GM21723 (cell line): ENCODE data around the gene DLX5.
A peak's percentile ranks its signal among the peaks of the same experiment; 100 is the strongest.
"Not testable (repeated sequence)": the region's sequence is repeated elsewhere in the genome, so short reads cannot be mapped to it uniquely, and the experiment has no call there.

ENCODE experiments used
- ATAC-seq: cut with Tn5 transposase; IDR thresholded peaks from one replicate; pipeline ENCODE4 v1.9.1; 2021; ENCODE audit warnings: mild to moderate bottlenecking, moderate library complexity; ENCODE audit not compliant: unreplicated experiment

DLX5 gene

DNA sequence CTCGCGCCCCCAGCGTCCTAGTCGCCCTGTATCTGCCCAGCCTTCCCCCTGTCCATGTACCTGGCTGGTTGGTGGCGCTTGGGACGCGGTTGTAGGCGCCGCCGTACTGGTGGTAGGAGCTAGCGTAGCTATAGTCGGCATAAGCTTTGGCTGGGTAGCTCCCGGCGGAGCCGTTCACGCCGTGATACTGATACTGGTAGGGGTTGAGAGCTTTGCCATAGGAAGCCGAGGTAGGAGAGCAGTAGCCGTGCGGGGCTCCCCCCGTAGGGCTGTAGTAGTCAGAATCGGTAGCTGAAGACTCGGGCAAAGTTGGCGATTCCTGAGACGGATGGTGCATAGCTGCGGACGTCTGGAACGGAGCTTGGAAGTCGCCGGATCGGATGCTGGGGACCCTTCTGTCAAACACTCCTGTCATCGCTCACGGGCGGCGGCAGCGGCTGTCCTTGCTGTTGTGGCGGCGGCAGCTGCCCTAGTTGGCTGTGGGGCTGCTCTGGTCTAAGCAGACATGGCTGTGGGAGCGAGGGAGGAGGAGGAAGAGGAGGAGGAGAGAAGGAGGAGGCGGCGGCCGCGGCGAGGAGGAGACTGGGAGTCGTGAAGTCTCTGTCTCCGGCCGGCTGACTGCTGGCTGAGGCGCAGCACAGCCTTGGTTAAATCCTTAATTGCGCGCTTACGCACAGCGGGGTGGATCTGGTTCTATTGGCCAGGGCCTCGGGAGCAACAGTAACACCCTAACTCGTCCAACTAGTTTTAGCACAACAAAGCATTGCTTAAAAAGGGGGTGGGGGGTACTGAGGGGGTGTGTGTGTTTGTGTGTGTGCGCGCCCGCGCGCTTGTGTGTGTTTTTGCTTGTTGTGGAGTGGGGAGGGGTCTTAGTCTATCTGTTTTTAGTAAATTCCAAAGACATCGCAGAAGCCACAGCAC, at the start of gene DLX5:
TSS of gene DLX5 (minus strand) at position 623 of the 921 bp plus-strand sequence. CDS start at position 415, 208 bp downstream.
- ATAC-seq = no peak

DNA sequence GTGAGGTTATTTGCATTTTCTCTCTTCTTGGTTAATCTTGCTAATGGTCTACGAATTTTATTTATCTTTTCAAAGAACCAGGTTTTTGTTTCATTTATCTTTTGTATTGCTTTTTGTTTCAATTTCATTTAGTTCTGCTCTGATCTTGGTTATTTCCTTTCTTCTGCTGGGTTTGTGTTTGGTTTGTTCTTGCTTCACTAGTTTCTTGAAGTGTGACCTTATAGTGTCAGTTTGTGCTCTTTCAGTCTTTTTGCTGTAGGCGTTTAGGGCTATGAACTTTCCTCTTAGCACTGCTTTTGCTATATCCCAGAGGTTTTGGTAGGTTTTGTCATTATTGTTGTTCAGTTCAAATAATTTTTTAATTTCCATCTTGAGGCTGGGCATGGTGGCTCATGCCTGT, 47.4 kb upstream of the DLX5 start:
- ATAC-seq = not testable (repeated sequence)

DNA sequence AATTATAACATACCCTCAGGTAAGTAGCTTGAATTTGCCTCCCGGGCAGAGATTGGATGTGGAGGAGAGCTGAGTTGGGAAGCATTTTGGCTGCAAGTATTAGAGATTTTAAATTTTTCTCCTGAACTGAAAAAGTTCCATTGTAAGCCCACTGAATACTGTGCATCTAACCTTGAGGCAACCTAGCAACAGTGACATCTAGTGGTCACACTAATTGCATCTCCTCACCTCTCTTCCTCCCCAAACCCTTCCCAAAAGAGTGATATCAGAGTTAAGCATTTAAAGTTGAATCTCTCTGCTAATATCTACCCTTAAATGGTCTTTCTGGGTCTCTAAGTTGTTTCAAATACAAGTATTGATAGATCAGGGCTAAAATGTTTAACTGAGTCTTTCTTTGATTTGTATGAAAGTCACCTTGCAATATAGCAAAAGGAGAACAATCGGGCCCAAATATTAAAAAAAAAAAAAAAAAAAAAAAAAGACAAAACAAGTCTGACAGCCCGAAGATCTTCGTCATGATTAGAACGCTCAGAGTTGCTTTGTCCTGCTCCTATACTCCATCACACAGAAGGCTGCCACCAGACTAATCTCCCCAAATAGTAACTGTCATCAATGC, 40.4 kb upstream of the DLX5 start:
- peak; percentile 74 for ATAC-seq

DNA sequence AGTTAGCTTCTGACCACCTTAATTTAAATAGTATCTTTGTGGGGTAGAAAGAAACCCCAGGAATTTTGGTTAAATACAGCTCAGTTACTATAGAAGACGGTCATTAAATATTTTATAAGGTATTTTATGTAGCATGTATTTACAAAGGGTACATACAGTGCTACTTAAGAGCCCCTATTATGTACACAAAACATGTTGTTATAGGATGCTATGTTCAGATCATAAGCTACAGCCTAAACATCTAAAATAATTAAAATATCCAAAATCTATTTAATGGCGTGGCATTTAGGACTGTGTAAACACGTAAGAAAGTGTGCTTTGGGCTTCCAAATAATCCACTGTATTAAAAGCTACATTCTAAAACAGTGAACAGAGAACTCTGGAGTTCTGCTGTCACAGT, 39.4 kb upstream of the DLX5 start:
- no peak for ATAC-seq

DNA sequence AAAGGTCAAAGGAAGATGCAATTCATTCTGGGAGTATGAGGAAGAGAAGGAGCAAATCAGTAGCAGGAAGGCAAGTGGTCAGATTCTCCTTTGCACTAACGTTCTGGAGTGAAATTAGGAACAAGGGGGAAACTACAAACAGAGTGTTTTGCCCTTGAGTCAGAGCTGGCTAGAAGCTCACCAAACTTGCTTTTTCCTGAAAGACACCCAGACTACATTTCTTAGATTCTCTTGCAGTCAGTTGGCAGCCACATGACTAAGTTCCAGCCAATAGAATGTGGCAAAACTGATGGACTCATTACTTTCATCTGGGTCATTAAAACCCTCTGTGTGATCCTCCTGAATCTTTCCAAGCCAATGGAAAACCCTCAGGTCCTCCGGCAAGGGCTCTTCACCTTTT, 18.6 kb upstream of the DLX5 start:
- no peak for ATAC-seq

DNA sequence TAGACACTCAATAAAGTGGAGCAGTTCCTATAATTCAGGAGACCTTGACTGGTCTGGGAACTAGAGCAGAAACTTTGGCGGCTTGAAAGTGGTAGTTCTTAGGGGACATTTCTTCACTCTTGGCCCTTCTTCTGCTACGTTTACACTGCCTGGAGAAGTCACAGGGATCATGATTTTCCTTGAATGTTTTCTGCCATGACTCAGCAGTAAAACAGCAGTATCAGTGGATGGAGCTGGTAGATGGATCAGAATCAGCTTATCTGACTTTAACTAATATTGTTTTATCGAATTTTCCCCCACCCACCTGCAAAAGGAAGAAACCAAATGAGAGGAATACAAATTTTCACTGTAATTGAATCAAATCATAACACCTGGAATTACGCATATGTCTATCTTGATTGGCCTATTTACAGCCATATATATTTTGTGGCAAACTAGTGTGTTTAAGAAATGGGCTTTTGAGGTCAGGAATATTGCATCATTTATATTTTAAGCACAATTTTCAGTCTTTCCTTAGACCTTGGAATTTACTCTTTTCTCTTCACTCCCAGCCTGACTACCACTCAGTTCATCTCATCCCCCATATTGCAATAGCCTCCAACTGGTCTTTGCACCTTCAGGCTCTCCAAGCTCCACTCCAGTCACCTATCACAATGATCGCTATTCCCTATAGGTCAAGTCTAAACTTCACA, 14.9 kb upstream of the DLX5 start:
- ATAC-seq = no peak

DNA sequence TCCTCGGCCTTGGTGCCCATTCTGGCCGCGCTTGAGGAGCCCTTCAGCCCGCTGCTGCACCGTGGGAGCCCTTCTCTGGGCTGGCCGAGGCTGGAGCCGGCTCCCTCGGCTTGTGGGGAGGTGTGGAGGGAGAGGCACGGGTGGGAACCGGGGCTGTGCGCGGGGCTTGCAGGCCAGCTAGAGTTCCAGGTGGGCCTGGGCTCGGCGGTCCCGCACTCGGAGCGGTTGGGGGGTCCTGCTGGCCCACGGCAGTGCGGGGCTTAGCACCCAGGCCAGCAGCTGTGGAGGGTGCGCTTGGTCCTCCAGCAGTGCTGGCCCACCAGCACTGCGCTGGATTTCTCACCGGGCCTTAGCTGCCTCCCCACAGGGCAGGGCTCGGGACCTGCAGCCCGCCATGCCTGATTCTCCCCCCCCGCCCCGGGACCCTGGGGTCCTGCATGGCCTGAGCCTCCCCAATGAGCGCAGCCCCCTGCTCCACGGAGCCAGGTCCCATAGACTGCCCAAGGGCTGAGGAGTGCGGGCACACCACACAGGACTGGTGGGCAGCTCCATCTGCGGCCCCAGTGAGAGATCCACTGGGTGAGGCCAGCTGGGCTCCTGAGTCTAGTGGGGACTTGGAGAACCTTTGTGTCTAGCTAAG, 9.7 kb upstream of the DLX5 start:
- ATAC-seq = not testable (repeated sequence)

DNA sequence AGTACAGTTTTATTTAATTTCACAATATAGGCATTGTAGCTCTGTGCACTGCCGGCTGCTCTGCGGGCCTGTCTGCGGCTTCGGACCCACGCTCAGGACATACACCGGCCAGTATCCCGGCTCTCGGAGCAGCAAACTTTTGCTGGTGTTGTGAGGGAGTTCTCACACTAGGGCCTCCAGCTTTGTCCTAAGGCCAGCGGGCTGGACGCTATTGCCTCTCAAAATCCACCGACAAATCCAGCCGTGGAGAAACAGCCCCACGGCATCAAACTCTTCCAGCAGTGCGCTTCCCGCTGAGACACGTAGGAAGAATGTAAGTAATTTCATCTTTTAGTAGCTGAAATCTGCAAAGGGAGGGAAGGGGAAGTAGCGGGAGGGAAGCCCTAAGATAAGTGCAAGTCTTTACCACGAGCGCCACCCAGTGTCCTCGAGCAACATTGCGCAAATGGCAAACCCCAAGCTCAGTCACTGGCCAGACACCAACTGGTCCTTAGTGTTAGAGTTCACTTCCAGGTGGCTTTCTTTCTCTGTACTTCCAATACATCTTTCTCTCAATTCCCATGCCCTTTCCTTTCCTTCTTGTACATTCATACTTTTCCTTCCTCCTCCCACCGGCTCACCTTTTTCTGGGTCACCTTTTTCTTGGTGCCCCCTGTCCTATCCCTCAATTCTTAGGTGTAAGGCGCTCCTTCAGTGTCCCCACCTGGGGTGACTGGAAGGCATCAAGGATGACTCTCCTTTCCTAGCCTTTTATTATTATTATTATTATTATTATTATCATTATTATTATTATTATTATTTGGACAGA, 3.0 kb upstream of the DLX5 start:
- peak; percentile 90 for ATAC-seq

DNA sequence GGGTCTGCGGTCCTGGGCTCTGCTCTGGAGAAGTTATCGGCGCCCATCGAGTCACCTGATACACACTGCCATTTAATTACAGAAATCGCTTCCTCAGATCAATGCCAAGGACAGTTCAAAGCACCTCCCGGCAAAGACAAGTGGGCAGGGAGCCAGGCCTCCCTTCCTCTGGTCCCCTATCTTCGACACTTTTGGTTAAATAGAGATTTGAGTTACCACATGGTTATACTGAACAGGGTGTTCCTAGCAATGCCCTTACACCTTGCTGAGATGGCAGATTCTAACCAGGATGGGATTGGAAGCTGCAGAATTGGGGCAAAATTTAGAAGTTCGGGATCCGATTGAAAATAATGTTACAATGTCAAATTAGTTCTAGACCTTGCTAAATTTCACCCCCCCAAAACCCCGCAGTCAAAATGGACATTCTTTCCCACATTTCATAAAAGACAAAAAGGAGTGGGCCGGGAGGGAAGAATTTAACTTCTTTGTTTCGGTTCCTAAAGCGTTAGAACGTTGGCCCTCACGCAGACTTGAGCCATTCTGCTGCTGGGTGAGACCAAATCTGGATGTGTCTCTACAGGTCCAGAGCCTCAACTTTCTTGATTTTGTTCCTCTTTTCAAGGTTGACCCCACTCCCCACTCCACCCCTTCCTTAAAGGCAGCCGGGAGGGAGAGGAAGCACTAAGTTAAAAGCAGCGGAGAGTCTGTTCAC, 2.2 kb upstream of the DLX5 start:
- ATAC-seq = no peak

DNA sequence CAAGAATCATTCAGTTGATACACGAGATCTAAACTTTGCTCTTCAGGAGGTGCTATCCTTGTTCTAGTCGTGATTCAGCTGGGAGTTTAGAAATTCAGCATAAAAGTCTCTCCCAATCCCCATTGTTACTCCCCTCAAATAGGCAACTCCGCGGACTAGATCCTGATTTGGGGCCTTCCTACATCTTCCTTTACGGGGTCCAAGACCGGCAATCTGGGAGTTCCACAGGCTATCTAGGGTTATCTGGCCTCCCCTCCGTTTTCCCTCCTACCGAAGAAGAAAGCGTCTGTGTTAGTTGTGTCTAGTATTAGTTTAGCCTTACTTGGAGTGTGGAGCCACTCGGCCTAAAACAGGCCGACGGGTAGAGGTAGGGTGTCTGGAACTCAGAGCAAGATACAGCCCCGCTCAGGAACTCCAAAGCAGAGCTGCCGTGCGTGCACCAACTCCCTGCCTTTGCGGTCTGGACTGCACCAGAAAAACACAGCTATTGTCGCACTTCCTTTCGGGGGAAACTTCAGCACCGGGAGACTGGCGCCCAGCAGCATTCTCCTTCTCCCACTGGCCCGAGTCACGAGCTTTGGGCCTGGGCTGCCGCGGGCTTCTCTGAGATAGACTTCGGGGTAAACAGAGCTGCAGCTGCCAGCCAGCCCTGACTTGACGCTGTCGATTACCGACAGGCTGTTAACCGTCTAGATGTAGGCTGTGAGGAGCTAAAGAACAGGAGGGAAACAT, 1.5 kb upstream of the DLX5 start:
- no peak for ATAC-seq

- no peak for ATAC-seq
These were observed 484 bp upstream of the DLX5 start for GRCh38 chr7:97025130-97025499.

DNA sequence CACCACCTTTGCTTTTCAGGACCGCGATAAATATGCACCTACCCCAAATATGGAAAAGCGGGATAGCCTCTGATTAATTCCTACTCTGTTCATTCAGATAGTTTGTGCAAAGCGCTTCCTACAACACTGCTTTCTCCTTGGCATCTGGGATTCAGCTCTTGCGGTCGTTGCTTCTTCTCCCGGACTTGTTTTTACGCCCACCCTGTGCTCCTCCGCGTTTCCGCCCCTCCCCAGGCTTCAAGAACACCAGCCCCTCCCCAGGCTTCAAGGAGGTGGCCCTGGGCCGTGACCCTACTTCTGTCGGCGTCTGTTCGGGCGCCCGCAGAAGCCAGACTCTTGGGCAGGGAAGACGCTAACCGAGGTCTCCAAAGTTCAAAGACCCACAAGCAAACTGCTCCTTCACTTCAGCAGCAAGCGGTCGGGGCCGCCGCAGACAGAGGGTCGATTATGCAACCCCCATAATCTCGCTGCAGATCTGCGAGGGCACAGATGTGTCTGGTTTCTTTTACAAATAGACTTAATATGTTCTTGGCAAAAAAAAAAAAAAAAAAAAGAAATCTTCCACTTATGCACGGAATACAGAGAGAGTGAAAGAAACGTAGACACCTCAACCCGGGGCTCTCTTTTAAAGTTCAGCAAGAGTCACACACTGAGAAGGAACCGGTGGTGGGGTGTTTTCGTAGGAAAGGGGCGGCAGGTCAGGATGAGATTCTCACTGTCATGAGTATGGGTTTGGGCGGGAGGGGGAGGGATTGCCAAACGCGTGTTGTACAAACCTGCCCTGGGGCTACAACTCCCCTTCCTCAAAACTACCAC, 1.9 kb downstream of the DLX5 start:
- ATAC-seq = no peak

GRCh38 chr7:97021747-97022490, 2.7 kb downstream of the DLX5 start:
- ATAC-seq = no peak

DNA sequence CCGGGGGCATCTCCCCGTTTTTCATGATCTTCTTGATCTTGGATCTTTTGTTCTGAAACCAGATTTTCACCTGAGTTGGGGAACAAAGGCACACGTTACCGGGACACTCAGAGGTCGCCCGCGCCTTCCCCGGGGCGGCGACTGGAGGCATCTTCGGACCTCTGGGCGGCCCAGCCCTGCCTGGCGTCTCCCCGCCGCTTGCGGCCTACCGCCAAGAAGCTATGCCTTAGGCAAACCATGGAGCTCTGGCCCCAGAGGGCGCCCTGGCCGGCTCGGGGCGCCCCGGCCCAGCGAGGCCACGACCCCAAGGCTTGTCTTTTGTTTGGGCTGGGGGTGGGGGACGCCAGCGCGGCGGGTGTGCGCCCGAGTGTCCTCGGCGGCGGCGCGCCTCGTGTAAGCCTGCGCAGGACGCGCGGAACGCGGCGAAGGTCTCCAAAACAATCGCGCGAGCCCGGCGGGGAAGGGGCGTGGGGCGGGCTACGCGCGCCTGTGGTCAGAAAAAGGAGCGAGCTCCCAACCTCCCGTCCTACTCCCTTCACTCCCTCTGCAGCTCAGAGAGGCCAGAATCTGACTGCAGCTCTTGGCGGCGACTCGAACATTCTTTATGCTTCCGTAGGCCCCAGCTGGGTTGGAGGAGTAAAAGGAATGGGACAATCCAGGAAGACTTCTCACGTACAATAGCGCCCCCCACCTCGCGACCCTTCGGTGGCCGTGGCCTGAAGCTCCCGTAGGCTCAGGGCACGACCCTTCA, 3.5 kb downstream of the DLX5 start:
- no peak for ATAC-seq

DNA sequence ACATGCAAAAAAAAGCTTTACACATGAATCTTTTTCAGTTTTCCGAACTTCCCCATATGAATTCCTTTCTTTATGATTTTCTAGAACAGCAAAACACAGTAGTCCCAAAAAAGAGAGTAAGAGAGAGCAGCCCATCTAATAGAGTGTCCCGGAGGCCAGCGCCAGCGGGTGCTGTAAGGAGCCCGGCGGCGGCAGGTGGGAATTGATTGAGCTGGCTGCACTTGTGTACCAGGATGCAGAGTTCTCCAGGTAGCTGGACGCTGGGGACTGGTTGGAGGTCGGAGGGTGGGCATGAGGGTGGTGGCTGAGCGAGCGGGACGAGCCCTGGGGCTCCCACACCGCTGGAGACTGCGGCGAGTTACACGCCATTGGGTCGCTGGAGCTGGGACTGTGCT, 4.0 kb downstream of the DLX5 start:
- ATAC-seq = no peak

GRCh38 chr7:97019710-97020225, 4.9 kb downstream of the DLX5 start:
- no peak for ATAC-seq
